ENCODE measurements around the gene POLD1. TPM values are rescaled to one million over a fixed set of nuclear protein-coding genes. Genes with fewer than 3 reads are reported as not detected.
A peak's percentile ranks its signal among the peaks of the same experiment; 100 is the strongest.

POLD1 gene
- total RNA-seq, 1 donor from 2014 or later = 36.7 TPM

DNA sequence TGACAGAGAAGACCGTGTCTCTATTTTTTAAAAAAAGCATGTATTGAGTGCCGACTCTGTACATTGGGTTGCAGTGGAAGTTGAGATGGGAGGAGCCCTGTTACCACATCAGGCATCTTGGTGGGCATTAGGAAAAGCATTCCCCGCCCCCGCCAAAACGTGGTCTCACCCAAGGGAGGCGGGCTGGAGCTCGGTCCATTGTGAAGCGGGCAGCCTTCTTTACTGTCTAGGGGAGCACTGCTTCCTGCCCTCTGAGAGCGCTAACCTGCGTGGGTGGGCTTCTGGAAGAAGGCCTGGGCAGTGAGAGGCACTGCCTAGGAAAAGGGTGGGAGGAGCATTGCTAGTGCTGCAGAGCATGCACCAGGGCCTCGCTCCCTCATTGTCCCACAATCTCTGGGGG is 4.0 kb upstream of the POLD1 start:
- peak overlapping the region; percentile 24 for H3K27ac Mint-ChIP-seq
- Histone ChIP-seq H3K27me3 (no peaks in the 10 kb centered on the region), H2AFZ (replicated peaks) (no peak overlapping the region), H3K27ac (no peak overlapping the region), H3K4me2 (no peak overlapping the region), H3K36me3 (no peaks in the 10 kb centered on the region), H3K9ac (no peak overlapping the region), H3K4me3 (no peak overlapping the region), H4K20me1 (ENCODE audit: low read depth) (peaks cover 6% of the 10 kb centered on the region), H3K9me3 (ENCODE audit: low read depth) (no peaks in the 10 kb centered on the region), H3K79me2 (ENCODE audit: low read depth) (peaks cover 7% of the 10 kb centered on the region), H3F3A (ENCODE audit: low read depth) (peaks cover 26% of the 10 kb centered on the region), H3K4me1 (no peaks in the 10 kb centered on the region)
- H3K4me1 Mint-ChIP-seq = peaks cover 19% of the 10 kb centered on the region
- peaks cover 18% of the 10 kb centered on the region for H3K27me3 Mint-ChIP-seq (ENCODE audit: insufficient read depth, low read depth)
- H3K4me3 Mint-ChIP-seq = no peak overlapping the region
- DNase-seq (ENCODE audit: low spot score) = no peak
- no peaks in the 10 kb centered on the region for H3K9me3 Mint-ChIP-seq
- H3K36me3 Mint-ChIP-seq = peaks cover 22% of the 10 kb centered on the region
- TF ChIP-seq, protein P1, sequence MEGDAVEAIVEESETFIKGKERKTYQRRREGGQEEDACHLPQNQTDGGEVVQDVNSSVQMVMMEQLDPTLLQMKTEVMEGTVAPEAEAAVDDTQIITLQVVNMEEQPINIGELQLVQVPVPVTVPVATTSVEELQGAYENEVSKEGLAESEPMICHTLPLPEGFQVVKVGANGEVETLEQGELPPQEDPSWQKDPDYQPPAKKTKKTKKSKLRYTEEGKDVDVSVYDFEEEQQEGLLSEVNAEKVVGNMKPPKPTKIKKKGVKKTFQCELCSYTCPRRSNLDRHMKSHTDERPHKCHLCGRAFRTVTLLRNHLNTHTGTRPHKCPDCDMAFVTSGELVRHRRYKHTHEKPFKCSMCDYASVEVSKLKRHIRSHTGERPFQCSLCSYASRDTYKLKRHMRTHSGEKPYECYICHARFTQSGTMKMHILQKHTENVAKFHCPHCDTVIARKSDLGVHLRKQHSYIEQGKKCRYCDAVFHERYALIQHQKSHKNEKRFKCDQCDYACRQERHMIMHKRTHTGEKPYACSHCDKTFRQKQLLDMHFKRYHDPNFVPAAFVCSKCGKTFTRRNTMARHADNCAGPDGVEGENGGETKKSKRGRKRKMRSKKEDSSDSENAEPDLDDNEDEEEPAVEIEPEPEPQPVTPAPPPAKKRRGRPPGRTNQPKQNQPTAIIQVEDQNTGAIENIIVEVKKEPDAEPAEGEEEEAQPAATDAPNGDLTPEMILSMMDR (IDR thresholded peaks at IDR 0.05) = no peak
- no peak for TF ChIP-seq EZH2phosphoT487 (IDR thresholded peaks at IDR 0.05)
- TF ChIP-seq EZH2 (IDR thresholded peaks at IDR 0.05) = no peak

DNA sequence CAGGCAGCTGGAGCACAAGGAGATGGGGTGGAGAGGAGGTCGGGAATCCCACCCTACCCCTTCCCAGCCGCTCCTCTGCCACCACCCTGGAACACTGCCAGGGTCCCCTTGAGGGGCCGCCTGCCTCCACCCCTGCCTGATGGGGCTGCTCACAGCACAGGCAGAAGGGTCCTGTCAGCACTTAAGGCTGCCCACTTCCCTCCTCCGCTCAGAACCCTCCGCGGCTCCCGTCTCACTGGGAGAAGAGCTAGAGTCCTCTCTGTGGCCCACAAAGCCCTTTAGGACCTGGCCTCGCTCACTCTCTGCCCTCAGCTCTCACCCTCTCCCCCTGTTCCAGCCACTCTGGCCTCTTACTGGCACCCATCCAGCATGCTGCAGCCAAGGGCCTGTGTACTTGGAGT is 3.4 kb upstream of the POLD1 start:
- H3F3A ChIP-seq (ENCODE audit: low read depth) = peaks cover 22% of the 10 kb centered on the region
- H3K27ac Mint-ChIP-seq = no peak overlapping the region
- no peaks in the 10 kb centered on the region for H3K9me3 Mint-ChIP-seq
- peaks cover 12% of the 10 kb centered on the region for H4K20me1 ChIP-seq (ENCODE audit: low read depth)
- H3K9ac ChIP-seq = no peak overlapping the region
- H3K27me3 ChIP-seq = no peaks in the 10 kb centered on the region
- no peaks in the 10 kb centered on the region for H3K36me3 ChIP-seq
- H3K27me3 Mint-ChIP-seq (ENCODE audit: insufficient read depth, low read depth) = peaks cover 19% of the 10 kb centered on the region
- H3K4me2 ChIP-seq = no peak overlapping the region
- no peaks in the 10 kb centered on the region for H3K9me3 ChIP-seq (ENCODE audit: low read depth)
- no peak overlapping the region for H2AFZ ChIP-seq (replicated peaks)
- TF ChIP-seq, protein P1 (IDR thresholded peaks at IDR 0.05) = no peak
- TF ChIP-seq EZH2 (IDR thresholded peaks at IDR 0.05) (no peak), EZH2phosphoT487 (IDR thresholded peaks at IDR 0.05) (no peak)
- peaks cover 13% of the 10 kb centered on the region for H3K79me2 ChIP-seq (ENCODE audit: low read depth)
- no peaks in the 10 kb centered on the region for H3K4me1 ChIP-seq
- DNase-seq (ENCODE audit: low spot score) = no peak
- H3K27ac ChIP-seq = no peak overlapping the region
- H3K4me1 Mint-ChIP-seq = peaks cover 22% of the 10 kb centered on the region
- H3K4me3 Mint-ChIP-seq = peak overlapping the region; percentile 54
- H3K36me3 Mint-ChIP-seq = peaks cover 23% of the 10 kb centered on the region
- no peak overlapping the region for H3K4me3 ChIP-seq

DNA sequence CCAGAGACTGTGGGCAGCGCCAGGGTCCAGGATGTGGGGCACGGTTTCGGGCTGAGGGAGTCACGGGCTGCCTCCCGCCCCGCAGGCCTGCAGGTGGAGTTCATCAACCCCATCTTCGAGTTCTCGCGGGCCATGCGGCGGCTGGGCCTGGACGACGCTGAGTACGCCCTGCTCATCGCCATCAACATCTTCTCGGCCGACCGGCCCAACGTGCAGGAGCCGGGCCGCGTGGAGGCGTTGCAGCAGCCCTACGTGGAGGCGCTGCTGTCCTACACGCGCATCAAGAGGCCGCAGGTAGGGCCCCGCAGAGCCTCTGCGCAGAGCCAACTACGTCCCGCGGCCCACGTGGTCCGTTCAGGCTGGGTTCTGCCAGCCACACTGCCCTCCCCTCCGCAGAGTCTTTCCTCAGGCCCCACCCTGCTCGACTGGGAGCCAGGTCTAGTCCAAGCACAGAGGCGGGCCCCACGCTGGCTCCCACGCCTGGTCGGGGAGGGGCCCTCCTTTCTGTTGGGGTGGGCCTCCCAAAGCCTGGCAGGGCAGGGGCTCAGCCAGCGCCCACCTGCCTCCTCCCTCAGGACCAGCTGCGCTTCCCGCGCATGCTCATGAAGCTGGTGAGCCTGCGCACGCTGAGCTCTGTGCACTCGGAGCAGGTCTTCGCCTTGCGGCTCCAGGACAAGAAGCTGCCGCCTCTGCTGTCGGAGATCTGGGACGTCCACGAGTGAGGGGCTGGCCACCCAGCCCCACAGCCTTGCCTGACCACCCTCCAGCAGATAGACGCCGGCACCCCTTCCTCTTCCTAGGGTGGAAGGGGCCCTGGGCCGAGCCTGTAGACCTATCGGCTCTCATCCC is 2.0 kb upstream of the POLD1 start:
- Histone ChIP-seq H4K20me1 (ENCODE audit: low read depth) (peaks cover 21% of the 10 kb centered on the region), H3K9ac (no peak overlapping the region), H3K36me3 (no peaks in the 10 kb centered on the region), H3K9me3 (ENCODE audit: low read depth) (no peaks in the 10 kb centered on the region), H3K4me1 (no peaks in the 10 kb centered on the region), H3K79me2 (ENCODE audit: low read depth) (peaks cover 26% of the 10 kb centered on the region), H3K27ac (no peak overlapping the region), H3K4me3 (no peak overlapping the region), H3F3A (ENCODE audit: low read depth) (peaks cover 14% of the 10 kb centered on the region), H2AFZ (replicated peaks) (no peak overlapping the region), H3K4me2 (no peak overlapping the region), H3K27me3 (no peaks in the 10 kb centered on the region)
- peaks cover 19% of the 10 kb centered on the region for H3K27me3 Mint-ChIP-seq (ENCODE audit: insufficient read depth, low read depth)
- peaks cover 25% of the 10 kb centered on the region for H3K36me3 Mint-ChIP-seq
- no peaks in the 10 kb centered on the region for H3K9me3 Mint-ChIP-seq
- peaks cover 20% of the 10 kb centered on the region for H3K4me1 Mint-ChIP-seq
- H3K4me3 Mint-ChIP-seq = no peak overlapping the region
- no peak overlapping the region for H3K27ac Mint-ChIP-seq
- TF ChIP-seq EZH2phosphoT487 (IDR thresholded peaks at IDR 0.05) = no peak
- TF ChIP-seq, protein P1 (IDR thresholded peaks at IDR 0.05) = no peak
- TF ChIP-seq EZH2 (IDR thresholded peaks at IDR 0.05) = no peak
- DNase-seq (ENCODE audit: low spot score) = no peak

Measured in neural progenitor cell (in vitro differentiated cells).